ENCODE results near the gene BAX.

DNA sequence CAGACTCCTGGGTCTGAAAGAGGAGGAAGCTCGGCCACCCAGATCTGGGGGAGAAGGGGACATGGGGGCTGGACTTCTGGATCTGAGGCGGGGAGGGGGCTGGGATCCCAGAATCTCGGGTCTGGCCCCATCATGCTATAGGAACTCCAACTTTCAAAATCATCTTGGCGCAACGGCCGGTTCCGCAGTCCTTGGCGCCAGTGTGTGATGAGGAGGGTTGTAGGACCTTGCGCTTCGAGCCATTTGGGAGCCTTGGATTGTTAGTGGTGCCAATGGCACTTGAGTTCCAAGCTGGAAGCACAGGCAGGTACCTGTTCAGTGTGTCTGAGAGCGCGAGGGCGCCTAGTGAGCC, 39.3 kb downstream of the BAX start:
- TF ChIP-seq ZNF891 (CRISPR knock-in tag; IDR thresholded peaks at IDR 0.05) (no peak; the same call in 1 of the 2 replicates), ETV6 (CRISPR knock-in tag; conservative IDR thresholded peaks at IDR 0.05) (no peak), PHF21A (CRISPR knock-in tag; IDR thresholded peaks at IDR 0.05) (no peak), PLSCR1 (CRISPR knock-in tag; IDR thresholded peaks at IDR 0.05; ENCODE audit: borderline replicate concordance) (no peak), EP300 (IDR thresholded peaks at IDR 0.05; ENCODE audit: low read depth in 2 of 2, low read length in 2 of 2) (no peak), EP300 (CRISPR knock-in tag; IDR thresholded peaks at IDR 0.05; ENCODE audit: borderline replicate concordance) (no peak), KLF12 (CRISPR knock-in tag; IDR thresholded peaks at IDR 0.05; ENCODE audit: borderline replicate concordance) (no peak), ZNF737 (CRISPR knock-in tag; IDR thresholded peaks at IDR 0.05; ENCODE audit: borderline replicate concordance) (no peak), GZF1 (CRISPR knock-in tag; IDR thresholded peaks at IDR 0.05) (no peak), SRF (IDR thresholded peaks at IDR 0.05; ENCODE audit: low read depth, low read length) (no peak)
- TF ChIP-seq, protein P1, sequence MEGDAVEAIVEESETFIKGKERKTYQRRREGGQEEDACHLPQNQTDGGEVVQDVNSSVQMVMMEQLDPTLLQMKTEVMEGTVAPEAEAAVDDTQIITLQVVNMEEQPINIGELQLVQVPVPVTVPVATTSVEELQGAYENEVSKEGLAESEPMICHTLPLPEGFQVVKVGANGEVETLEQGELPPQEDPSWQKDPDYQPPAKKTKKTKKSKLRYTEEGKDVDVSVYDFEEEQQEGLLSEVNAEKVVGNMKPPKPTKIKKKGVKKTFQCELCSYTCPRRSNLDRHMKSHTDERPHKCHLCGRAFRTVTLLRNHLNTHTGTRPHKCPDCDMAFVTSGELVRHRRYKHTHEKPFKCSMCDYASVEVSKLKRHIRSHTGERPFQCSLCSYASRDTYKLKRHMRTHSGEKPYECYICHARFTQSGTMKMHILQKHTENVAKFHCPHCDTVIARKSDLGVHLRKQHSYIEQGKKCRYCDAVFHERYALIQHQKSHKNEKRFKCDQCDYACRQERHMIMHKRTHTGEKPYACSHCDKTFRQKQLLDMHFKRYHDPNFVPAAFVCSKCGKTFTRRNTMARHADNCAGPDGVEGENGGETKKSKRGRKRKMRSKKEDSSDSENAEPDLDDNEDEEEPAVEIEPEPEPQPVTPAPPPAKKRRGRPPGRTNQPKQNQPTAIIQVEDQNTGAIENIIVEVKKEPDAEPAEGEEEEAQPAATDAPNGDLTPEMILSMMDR (CRISPR knock-in tag; IDR thresholded peaks at IDR 0.05) = no peak
- TF ChIP-seq, protein P2, sequence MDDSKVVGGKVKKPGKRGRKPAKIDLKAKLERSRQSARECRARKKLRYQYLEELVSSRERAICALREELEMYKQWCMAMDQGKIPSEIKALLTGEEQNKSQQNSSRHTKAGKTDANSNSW (CRISPR knock-in tag; IDR thresholded peaks at IDR 0.05; ENCODE audit: borderline replicate concordance) = no peak
- TF ChIP-seq, protein P3, sequence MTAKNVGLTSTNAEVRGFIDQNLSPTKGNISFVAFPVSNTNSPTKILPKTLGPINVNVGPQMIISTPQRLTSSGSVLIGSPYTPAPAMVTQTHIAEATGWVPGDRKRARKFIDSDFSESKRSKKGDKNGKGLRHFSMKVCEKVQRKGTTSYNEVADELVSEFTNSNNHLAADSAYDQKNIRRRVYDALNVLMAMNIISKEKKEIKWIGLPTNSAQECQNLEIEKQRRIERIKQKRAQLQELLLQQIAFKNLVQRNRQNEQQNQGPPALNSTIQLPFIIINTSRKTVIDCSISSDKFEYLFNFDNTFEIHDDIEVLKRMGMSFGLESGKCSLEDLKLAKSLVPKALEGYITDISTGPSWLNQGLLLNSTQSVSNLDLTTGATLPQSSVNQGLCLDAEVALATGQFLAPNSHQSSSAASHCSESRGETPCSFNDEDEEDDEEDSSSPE (CRISPR knock-in tag; IDR thresholded peaks at IDR 0.05) = no peak
- TF ChIP-seq, protein P4, sequence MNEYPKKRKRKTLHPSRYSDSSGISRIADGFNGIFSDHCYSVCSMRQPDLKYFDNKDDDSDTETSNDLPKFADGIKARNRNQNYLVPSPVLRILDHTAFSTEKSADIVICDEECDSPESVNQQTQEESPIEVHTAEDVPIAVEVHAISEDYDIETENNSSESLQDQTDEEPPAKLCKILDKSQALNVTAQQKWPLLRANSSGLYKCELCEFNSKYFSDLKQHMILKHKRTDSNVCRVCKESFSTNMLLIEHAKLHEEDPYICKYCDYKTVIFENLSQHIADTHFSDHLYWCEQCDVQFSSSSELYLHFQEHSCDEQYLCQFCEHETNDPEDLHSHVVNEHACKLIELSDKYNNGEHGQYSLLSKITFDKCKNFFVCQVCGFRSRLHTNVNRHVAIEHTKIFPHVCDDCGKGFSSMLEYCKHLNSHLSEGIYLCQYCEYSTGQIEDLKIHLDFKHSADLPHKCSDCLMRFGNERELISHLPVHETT (CRISPR knock-in tag; conservative IDR thresholded peaks at IDR 0.05) = no peak
- TF ChIP-seq, protein P5, sequence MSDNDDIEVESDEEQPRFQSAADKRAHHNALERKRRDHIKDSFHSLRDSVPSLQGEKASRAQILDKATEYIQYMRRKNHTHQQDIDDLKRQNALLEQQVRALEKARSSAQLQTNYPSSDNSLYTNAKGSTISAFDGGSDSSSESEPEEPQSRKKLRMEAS (IDR thresholded peaks at IDR 0.05) = no peak
